Measurements from ENCODE around the gene EFCC1. TPM values are rescaled to one million over a fixed set of nuclear protein-coding genes. Genes with fewer than 3 reads are reported as not detected.

The EFCC1 gene
- total RNA-seq, 1 experiment from 2014 or later: 0.24 TPM

- H3K36me3 ChIP-seq (ENCODE audit: low read depth): no peaks in the 10 kb centered on the region
- ChIA-PET POLR2A (ENCODE audit: unreplicated experiment) (no interaction called here), CTCF (interaction anchor here (0.6 kb wide), 1 partner anchor 414 kb away, joined by 5 read pairs; no protein-coding TSS in a partner anchor)
- H3K9me2 ChIP-seq (ENCODE audit: insufficient read depth): no peaks in the 10 kb centered on the region
- no peak overlapping the region for H3K4me2 ChIP-seq
- 0 out of 2 replicates have a peak, but pooled peaks cover 7% of the 10 kb centered on the region for H3K4me1 ChIP-seq (replicated peaks; ENCODE audit: insufficient read depth)
- TF ChIP-seq EZH2 (IDR thresholded peaks at IDR 0.05; ENCODE audit: low read depth) (no peak), CTCF (conservative IDR thresholded peaks at IDR 0.05) (no peak)
- no peak overlapping the region for H3K4me3 ChIP-seq
- no peak overlapping the region for H2AFZ ChIP-seq
- peaks cover 13% of the 10 kb centered on the region; the same call in 1 of the 2 replicates for H3K27me3 ChIP-seq (ENCODE audit: insufficient read depth, low read depth)
- intact Hi-C loops (cut with micrococcal nuclease; ENCODE audit: unreplicated experiment): no loop called here
- BruUV-seq (replicated peaks): no TSS peak
- no peaks in the 10 kb centered on the region for H3K79me2 ChIP-seq (ENCODE audit: low read depth)
- H4K20me1 ChIP-seq (ENCODE audit: insufficient read depth): no peaks in the 10 kb centered on the region
- no peak for DNase-seq
- H3F3A ChIP-seq (ENCODE audit: insufficient read depth, low read depth): no peaks in the 10 kb centered on the region
- H3K27ac ChIP-seq: no peak overlapping the region
- H3K9me3 ChIP-seq (ENCODE audit: insufficient read depth, low read depth): no peaks in the 10 kb centered on the region
These were observed 9.7 kb upstream of the EFCC1 start for GRCh38 chr3:128991355-128991895.

DNA sequence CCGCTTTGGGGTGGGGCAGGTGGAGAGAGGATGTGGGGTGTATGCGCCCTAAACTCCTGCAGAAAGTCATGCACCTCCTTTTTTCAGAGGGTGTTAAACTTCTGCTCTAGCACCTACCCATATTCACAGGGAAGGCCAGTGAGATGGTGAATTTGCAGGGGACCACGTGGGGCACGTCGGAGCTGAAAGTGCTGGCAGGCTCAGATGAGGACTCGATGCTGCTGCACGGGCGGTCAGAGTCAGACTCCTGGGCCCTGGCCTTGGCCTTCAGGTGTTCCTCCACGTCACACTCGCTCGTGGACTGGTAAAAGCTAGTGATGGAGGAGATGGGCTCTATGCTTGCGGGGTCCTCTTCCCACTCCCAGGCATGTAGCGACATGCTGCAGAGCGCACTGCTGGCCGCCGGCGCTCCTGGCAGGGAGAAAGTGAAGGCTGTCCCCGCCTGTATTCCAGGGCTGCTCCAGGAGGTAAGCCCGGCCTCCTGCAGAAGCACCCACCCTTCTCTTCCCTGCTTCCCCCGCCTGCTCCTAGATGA, 8.1 kb upstream of the EFCC1 start:
- Histone ChIP-seq H3K4me2 (no peak overlapping the region), H3K9me2 (ENCODE audit: insufficient read depth) (no peaks in the 10 kb centered on the region), H2AFZ (no peak overlapping the region), H4K20me1 (ENCODE audit: insufficient read depth) (no peaks in the 10 kb centered on the region; the same call in 1 of the 2 replicates), H3K27ac (no peak overlapping the region), H3K79me2 (ENCODE audit: low read depth) (no peaks in the 10 kb centered on the region), H3K27me3 (ENCODE audit: insufficient read depth, low read depth) (peaks cover 19% of the 10 kb centered on the region; the same call in 1 of the 2 replicates), H3K4me1 (replicated peaks; ENCODE audit: insufficient read depth) (0 out of 2 replicates have a peak, but pooled peaks cover 7% of the 10 kb centered on the region), H3F3A (ENCODE audit: insufficient read depth, low read depth) (no peaks in the 10 kb centered on the region), H3K9me3 (ENCODE audit: insufficient read depth, low read depth) (no peaks in the 10 kb centered on the region), H3K36me3 (ENCODE audit: low read depth) (no peaks in the 10 kb centered on the region), H3K4me3 (no peak overlapping the region)
- intact Hi-C loops (cut with micrococcal nuclease; ENCODE audit: unreplicated experiment): no loop called here
- no TSS peak for BruUV-seq (replicated peaks)
- TF ChIP-seq CTCF (conservative IDR thresholded peaks at IDR 0.05): no peak
- no peak for TF ChIP-seq EZH2 (IDR thresholded peaks at IDR 0.05; ENCODE audit: low read depth)
- POLR2A ChIA-PET (ENCODE audit: unreplicated experiment): interaction anchor here (0.6 kb wide), 1 partner anchor 37 kb away, joined by 3 read pairs; no protein-coding TSS in a partner anchor
- CTCF ChIA-PET: interaction anchor here (0.5 to 0.8 kb wide), 2 partner anchors 14 to 193 kb away, joined by 3 to 6 read pairs; no protein-coding TSS in a partner anchor
- no peak for DNase-seq

DNA sequence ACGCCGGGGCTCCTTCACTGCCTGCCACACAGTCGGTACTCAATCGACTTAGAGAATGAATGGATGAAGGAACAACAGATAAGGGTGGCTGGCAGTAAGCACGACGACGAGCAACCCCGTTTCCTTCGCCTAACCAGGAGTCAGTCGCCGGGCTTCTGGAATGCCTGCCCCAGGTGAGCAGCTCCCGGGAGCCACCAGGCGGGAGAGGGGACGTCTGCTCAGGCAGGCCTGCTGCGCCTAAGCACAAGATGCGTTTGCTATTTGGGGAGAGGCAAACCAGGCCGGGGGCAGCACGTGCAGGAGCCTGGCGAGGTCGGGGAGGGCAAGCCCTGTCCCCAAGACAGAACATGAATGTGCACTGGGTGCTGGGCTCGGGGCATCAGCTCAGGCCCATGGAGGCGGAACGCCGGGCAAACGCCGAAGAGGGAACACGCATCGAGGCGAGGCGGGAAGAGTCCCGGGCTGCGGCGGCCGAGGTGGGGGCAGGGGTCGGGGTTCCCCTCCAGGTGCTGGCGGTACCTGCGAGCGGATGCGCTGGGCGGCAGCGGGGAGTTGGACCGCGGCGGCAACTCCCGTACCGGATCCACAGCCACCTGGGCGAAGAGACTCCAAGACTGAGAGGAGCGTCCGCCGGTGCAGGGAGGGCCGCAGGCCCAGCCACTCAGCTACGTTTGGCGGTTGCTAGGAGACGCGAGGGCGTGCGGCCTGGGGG, 7.5 kb upstream of the EFCC1 start, which contains the start of gene CFAP92:
TSS of gene CFAP92 (minus strand) at position 616 of the 712 bp plus-strand sequence. CDS start 772 bp downstream, outside the sequence.
- no peaks in the 10 kb centered on the region for H3K9me2 ChIP-seq (ENCODE audit: insufficient read depth)
- no peaks in the 10 kb centered on the region for H3K79me2 ChIP-seq (ENCODE audit: low read depth)
- ChIA-PET CTCF (interaction anchor here (0.5 to 1.5 kb wide), 6 partner anchors 13 to 245 kb away, joined by 3 to 6 read pairs (median 4); no protein-coding TSS in a partner anchor), POLR2A (ENCODE audit: unreplicated experiment) (interaction anchor here (0.5 to 0.7 kb wide), 6 partner anchors 10 to 469 kb away, joined by 3 to 7 read pairs (median 4); no protein-coding TSS in a partner anchor)
- H3K27ac ChIP-seq: no peak within 1 kb of the TSS
- H3K4me2 ChIP-seq: peak within 1 kb of the TSS; percentile 69
- no peaks in the 10 kb centered on the region for H3K9me3 ChIP-seq (ENCODE audit: insufficient read depth, low read depth)
- peak within 1 kb of the TSS; percentile 70; the same call in 1 of the 2 replicates for H2AFZ ChIP-seq
- intact Hi-C loops (cut with micrococcal nuclease; ENCODE audit: unreplicated experiment): no loop called here
- no peaks in the 10 kb centered on the region; the same call in 1 of the 2 replicates for H4K20me1 ChIP-seq (ENCODE audit: insufficient read depth)
- H3K27me3 ChIP-seq (ENCODE audit: insufficient read depth, low read depth): peaks cover 25% of the 10 kb centered on the region; the same call in 1 of the 2 replicates
- peak within 1 kb of the TSS; percentile 49; the same call in 1 of the 2 replicates for H3K4me3 ChIP-seq
- 0 out of 2 replicates have a peak, but pooled peaks cover 7% of the 10 kb centered on the region for H3K4me1 ChIP-seq (replicated peaks; ENCODE audit: insufficient read depth)
- no TSS peak for BruUV-seq (replicated peaks)
- no peaks in the 10 kb centered on the region for H3K36me3 ChIP-seq (ENCODE audit: low read depth)
- TF ChIP-seq CTCF (conservative IDR thresholded peaks at IDR 0.05) (no peak), EZH2 (IDR thresholded peaks at IDR 0.05; ENCODE audit: low read depth) (no peak)
- peak; percentile 65 to 94 for DNase-seq
- H3F3A ChIP-seq (ENCODE audit: insufficient read depth, low read depth): no peaks in the 10 kb centered on the region

Measured in PC-9 (cell line).